ENCODE data around the gene PPP2R2C.

GRCh38 chr4:6354119-6354518 is 118.3 kb downstream of the PPP2R2C start:
- TF ChIP-seq CTCF (IDR thresholded peaks at IDR 0.05) = no peak
- TF ChIP-seq ZFX (IDR thresholded peaks at IDR 0.05; ENCODE audit: borderline replicate concordance) = no peak
